ENCODE results near the gene PNPLA2.

The PNPLA2 gene

GRCh38 chr11:783581-784015, 35.1 kb upstream of the PNPLA2 start:
- peak; percentile 87 for DNase-seq (ENCODE audit: low spot score)

- no peak for DNase-seq (ENCODE audit: low spot score)
Observed at GRCh38 chr11:786235-787083, 32.3 kb upstream of the PNPLA2 start.

GRCh38 chr11:787084-787675, 31.5 kb upstream of the PNPLA2 start:
- no peak for DNase-seq (ENCODE audit: low spot score)

GRCh38 chr11:788009-788640, 30.6 kb upstream of the PNPLA2 start:
- no peak for DNase-seq (ENCODE audit: low spot score)

- no peak for DNase-seq (ENCODE audit: low spot score)
Observed at GRCh38 chr11:788953-789940, 29.5 kb upstream of the PNPLA2 start.

GRCh38 chr11:789943-790342, 28.8 kb upstream of the PNPLA2 start, which contains the start of gene CEND1:
Gene CEND1 (minus strand): TSS chr11:790090. CDS start chr11:788576, 1,514 bp downstream.
- DNase-seq (ENCODE audit: low spot score), result peak; percentile 79

- peak; percentile 70 for DNase-seq (ENCODE audit: low spot score)
Observed at GRCh38 chr11:790721-791564, 27.8 kb upstream of the PNPLA2 start.

- no peak for DNase-seq (ENCODE audit: low spot score)
Observed at GRCh38 chr11:791658-792534, 26.8 kb upstream of the PNPLA2 start.

- no peak for DNase-seq (ENCODE audit: low spot score)
Observed at GRCh38 chr11:792535-792821, 26.2 kb upstream of the PNPLA2 start.

- no peak for DNase-seq (ENCODE audit: low spot score)
Observed at GRCh38 chr11:792873-793272, 25.8 kb upstream of the PNPLA2 start.

GRCh38 chr11:793556-793955, 25.2 kb upstream of the PNPLA2 start:
- DNase-seq (ENCODE audit: low spot score), result no peak

- DNase-seq (ENCODE audit: low spot score), result no peak
Observed at GRCh38 chr11:794013-794765, 24.5 kb upstream of the PNPLA2 start.

- no peak for DNase-seq (ENCODE audit: low spot score)
Observed at GRCh38 chr11:794766-795633, 23.7 kb upstream of the PNPLA2 start.

- no peak for DNase-seq (ENCODE audit: low spot score)
Observed at GRCh38 chr11:795634-796564, 22.8 kb upstream of the PNPLA2 start.

- DNase-seq (ENCODE audit: low spot score), result no peak
Observed at GRCh38 chr11:796565-797295, 22.0 kb upstream of the PNPLA2 start.

- peak; percentile 79 for DNase-seq (ENCODE audit: low spot score)
Observed at GRCh38 chr11:797296-798092, 21.2 kb upstream of the PNPLA2 start.
